SK-N-SH treated with all-trans-retinoic acid at 6 μM for 48 hours (cell line): ENCODE data around the gene CD83.

Source experiments
- ATAC-seq: fragments of 200-7000 bp; cut with Tn5 transposase; 3 replicates; pipeline ENCODE4 v1.9.1; 2020; ENCODE audit warnings: mild to moderate bottlenecking, moderate library complexity
- ARNTL ChIP-seq: fragments of 450-650 bp; formaldehyde crosslinking; IDR thresholded peaks from 2 replicates; pipeline ENCODE4 v1.5.0; 2020; ENCODE audit warnings: low read depth, mild to moderate bottlenecking, moderate library complexity, borderline replicate concordance
- BACH2 ChIP-seq: fragments of 250-450 bp; sonication (Bioruptor Pico); IDR thresholded peaks from 2 replicates; pipeline ENCODE4 v1.9.0; 2021; ENCODE audit warnings: mild to moderate bottlenecking, borderline replicate concordance
- CSDC2 ChIP-seq: fragments of 250-450 bp; sonication (Bioruptor Pico); IDR thresholded peaks from 2 replicates; pipeline ENCODE4 v1.5.0; 2020; ENCODE audit warnings: mild to moderate bottlenecking, moderate library complexity
- CSRNP3 ChIP-seq: fragments of 250-450 bp; sonication (Bioruptor Pico); IDR thresholded peaks from 2 replicates; pipeline ENCODE4 v1.5.1; 2021; ENCODE audit warnings: mild to moderate bottlenecking, moderate library complexity
- ESRRG ChIP-seq: fragments of 250-450 bp; sonication (Bioruptor Pico); IDR thresholded peaks from 2 replicates; pipeline ENCODE4 v1.6.1; 2021; ENCODE audit warnings: mild to moderate bottlenecking
- ISL1 ChIP-seq: fragments of 250-450 bp; sonication (Bioruptor Pico); IDR thresholded peaks from 2 replicates; pipeline ENCODE4 v2.1.2; 2022; ENCODE audit warnings: mild to moderate bottlenecking, moderate library complexity
- PPARA ChIP-seq: fragments of 250-450 bp; sonication (Bioruptor Pico); IDR thresholded peaks from 2 replicates; pipeline ENCODE4 v1.5.0; 2020; ENCODE audit warnings: mild to moderate bottlenecking, borderline replicate concordance
- RARB ChIP-seq: fragments of 250-450 bp; sonication (Bioruptor Pico); IDR thresholded peaks from 2 replicates; pipeline ENCODE4 v1.8.0; 2021; ENCODE audit warnings: mild to moderate bottlenecking, moderate library complexity
- SNAI2 ChIP-seq: fragments of 250-450 bp; sonication (Bioruptor Pico); IDR thresholded peaks from 2 replicates; pipeline ENCODE4 v1.5.0; 2020; ENCODE audit warnings: mild to moderate bottlenecking, moderate library complexity
- TCF4 ChIP-seq: fragments of 250-450 bp; sonication (Bioruptor Pico); IDR thresholded peaks from 2 replicates; pipeline ENCODE4 v1.8.0; 2021; ENCODE audit warnings: mild to moderate bottlenecking, moderate library complexity, borderline replicate concordance
- TOX ChIP-seq: fragments of 250-450 bp; sonication (Bioruptor Pico); IDR thresholded peaks from 2 replicates; pipeline ENCODE4 v1.8.0; 2021; ENCODE audit warnings: mild to moderate bottlenecking, moderate library complexity, borderline replicate concordance
- ZC3H10 ChIP-seq: fragments of 250-450 bp; sonication (Bioruptor Pico); IDR thresholded peaks from 2 replicates; pipeline ENCODE4 v1.5.1; 2021; ENCODE audit warnings: mild to moderate bottlenecking, moderate library complexity
- ZFP30 ChIP-seq: fragments of 450-650 bp; formaldehyde crosslinking; IDR thresholded peaks from 2 replicates; pipeline ENCODE4 v1.5.0; 2022; ENCODE audit warnings: mild to moderate bottlenecking, moderate library complexity
- ZNF70 ChIP-seq: fragments of 450-650 bp; formaldehyde crosslinking; IDR thresholded peaks from 2 replicates; pipeline ENCODE4 v1.5.0; 2020; ENCODE audit warnings: mild to moderate bottlenecking, moderate library complexity
- ZNF8 ChIP-seq: fragments of 450-650 bp; formaldehyde crosslinking; IDR thresholded peaks from 2 replicates; pipeline ENCODE4 v1.5.0; 2020; ENCODE audit warnings: mild to moderate bottlenecking, moderate library complexity
- TF ChIP-seq, protein P1 (sequence below): fragments of 250-450 bp; sonication (Bioruptor Pico); IDR thresholded peaks from 2 replicates; pipeline ENCODE4 v1.5.0; 2020; ENCODE audit warnings: mild to moderate bottlenecking, moderate library complexity
- TF ChIP-seq, protein P2 (sequence below): fragments of 250-450 bp; sonication (Bioruptor Pico); IDR thresholded peaks from 2 replicates; pipeline ENCODE4 v1.5.1; 2020; ENCODE audit warnings: low read depth, mild to moderate bottlenecking, moderate library complexity
- TF ChIP-seq, protein P3 (sequence below): fragments of 250-450 bp; sonication (Bioruptor Pico); IDR thresholded peaks from 2 replicates; pipeline ENCODE4 v1.8.0; 2021; ENCODE audit warnings: low read depth, mild to moderate bottlenecking, moderate library complexity, borderline replicate concordance

The CD83 gene

DNA sequence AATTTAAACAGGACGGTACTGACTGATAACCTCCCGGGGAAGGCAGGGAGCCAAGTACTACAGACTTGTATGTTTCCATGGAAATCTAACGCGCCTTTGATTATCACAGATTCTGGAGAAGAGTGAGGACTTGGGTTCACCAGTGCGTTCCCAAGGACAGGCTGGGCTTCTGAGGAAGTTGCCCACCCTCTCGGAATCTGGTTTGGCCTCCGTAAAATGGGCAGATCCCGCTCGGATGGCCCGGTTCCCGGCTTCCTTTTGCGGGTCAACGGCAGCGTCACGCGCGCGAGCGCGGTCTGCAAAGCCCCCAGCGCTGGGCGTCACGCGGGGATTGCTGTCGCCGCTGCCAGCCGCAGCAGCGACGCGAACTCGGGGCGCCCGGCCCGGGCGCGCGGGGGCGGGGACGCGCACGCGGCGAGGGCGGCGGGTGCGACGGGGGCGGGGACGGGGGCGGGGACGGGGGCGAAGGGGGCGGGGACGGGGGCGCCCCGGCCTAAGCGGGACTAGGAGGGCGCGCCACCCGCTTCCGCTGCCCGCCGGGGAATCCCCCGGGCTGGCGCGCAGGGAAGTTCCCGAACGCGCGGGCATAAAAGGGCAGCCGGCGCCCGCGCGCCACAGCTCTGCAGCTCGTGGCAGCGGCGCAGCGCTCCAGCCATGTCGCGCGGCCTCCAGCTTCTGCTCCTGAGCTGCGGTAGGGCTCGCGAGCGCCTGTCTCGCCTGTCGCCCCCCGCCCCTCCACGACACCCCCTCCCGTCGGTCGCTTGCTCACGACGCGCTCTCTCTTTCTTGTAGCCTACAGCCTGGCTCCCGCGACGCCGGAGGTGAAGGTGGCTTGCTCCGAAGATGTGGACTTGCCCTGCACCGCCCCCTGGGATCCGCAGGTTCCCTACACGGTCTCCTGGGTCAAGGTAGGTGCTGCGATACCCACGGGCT lies at the start of gene CD83:
Gene CD83 (plus strand): TSS at position 615 of the 933 bp plus-strand sequence. CDS start 40 bp downstream, at position 655.
- ATAC-seq: peak; percentile 94
- TF ChIP-seq ZC3H10 (CRISPR knock-in tag) (no peak), ISL1 (CRISPR knock-in tag) (no peak), SNAI2 (CRISPR knock-in tag) (no peak), ZFP30 (CRISPR knock-in tag) (no peak), TOX (CRISPR knock-in tag) (no peak), ESRRG (CRISPR knock-in tag) (no peak), TCF4 (no peak), CSRNP3 (no peak), ZNF8 (CRISPR knock-in tag) (no peak), RARB (no peak), ZNF70 (no peak), ARNTL (CRISPR knock-in tag) (no peak), BACH2 (CRISPR knock-in tag) (no peak), CSDC2 (CRISPR knock-in tag) (no peak)
- TF ChIP-seq, protein P1, sequence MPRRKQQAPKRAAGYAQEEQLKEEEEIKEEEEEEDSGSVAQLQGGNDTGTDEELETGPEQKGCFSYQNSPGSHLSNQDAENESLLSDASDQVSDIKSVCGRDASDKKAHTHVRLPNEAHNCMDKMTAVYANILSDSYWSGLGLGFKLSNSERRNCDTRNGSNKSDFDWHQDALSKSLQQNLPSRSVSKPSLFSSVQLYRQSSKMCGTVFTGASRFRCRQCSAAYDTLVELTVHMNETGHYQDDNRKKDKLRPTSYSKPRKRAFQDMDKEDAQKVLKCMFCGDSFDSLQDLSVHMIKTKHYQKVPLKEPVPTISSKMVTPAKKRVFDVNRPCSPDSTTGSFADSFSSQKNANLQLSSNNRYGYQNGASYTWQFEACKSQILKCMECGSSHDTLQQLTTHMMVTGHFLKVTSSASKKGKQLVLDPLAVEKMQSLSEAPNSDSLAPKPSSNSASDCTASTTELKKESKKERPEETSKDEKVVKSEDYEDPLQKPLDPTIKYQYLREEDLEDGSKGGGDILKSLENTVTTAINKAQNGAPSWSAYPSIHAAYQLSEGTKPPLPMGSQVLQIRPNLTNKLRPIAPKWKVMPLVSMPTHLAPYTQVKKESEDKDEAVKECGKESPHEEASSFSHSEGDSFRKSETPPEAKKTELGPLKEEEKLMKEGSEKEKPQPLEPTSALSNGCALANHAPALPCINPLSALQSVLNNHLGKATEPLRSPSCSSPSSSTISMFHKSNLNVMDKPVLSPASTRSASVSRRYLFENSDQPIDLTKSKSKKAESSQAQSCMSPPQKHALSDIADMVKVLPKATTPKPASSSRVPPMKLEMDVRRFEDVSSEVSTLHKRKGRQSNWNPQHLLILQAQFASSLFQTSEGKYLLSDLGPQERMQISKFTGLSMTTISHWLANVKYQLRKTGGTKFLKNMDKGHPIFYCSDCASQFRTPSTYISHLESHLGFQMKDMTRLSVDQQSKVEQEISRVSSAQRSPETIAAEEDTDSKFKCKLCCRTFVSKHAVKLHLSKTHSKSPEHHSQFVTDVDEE: no peak
- TF ChIP-seq, protein P2, sequence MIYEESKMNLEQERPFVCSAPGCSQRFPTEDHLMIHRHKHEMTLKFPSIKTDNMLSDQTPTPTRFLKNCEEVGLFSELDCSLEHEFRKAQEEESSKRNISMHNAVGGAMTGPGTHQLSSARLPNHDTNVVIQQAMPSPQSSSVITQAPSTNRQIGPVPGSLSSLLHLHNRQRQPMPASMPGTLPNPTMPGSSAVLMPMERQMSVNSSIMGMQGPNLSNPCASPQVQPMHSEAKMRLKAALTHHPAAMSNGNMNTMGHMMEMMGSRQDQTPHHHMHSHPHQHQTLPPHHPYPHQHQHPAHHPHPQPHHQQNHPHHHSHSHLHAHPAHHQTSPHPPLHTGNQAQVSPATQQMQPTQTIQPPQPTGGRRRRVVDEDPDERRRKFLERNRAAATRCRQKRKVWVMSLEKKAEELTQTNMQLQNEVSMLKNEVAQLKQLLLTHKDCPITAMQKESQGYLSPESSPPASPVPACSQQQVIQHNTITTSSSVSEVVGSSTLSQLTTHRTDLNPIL (CRISPR knock-in tag): no peak

DNA sequence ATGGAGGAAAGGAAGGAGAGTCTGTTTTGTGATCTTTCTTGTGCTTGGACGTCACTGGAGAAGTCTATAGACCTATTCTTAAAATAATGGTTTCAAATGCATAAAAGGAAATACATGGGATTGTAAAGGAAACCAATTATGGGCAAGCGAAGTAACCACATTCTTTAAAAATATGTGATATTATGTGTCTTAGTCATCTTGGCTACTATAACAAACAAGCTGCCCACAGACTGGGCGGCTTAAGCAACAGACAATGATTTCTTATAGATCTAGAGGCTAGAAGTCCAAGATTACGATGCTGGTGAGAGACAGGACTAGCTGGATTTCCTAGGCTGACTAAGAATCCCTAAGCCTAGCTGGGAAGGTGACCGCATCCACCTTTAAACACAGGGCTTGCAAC lies 49.4 kb upstream of the CD83 start:
- ATAC-seq: peak; percentile 73
- TF ChIP-seq PPARA (CRISPR knock-in tag): no peak
- TF ChIP-seq, protein P3, sequence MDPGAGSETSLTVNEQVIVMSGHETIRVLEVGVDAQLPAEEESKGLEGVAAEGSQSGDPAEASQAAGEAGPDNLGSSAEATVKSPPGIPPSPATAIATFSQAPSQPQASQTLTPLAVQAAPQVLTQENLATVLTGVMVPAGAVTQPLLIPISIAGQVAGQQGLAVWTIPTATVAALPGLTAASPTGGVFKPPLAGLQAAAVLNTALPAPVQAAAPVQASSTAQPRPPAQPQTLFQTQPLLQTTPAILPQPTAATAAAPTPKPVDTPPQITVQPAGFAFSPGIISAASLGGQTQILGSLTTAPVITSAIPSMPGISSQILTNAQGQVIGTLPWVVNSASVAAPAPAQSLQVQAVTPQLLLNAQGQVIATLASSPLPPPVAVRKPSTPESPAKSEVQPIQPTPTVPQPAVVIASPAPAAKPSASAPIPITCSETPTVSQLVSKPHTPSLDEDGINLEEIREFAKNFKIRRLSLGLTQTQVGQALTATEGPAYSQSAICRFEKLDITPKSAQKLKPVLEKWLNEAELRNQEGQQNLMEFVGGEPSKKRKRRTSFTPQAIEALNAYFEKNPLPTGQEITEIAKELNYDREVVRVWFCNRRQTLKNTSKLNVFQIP (CRISPR knock-in tag): no peak

- no peak for ATAC-seq
Measured at GRCh38 chr6:14068623-14069022, 48.9 kb upstream of the CD83 start.

More at GRCh38 chr6:14068623-14069022, 48.9 kb upstream of the CD83 start:
- TF ChIP-seq, protein P3 (CRISPR knock-in tag): no peak
- TF ChIP-seq ZNF70: no peak
- no peak for TF ChIP-seq SNAI2 (CRISPR knock-in tag)
- no peak for TF ChIP-seq CSRNP3
- TF ChIP-seq ISL1 (CRISPR knock-in tag): no peak
- TF ChIP-seq ARNTL (CRISPR knock-in tag): no peak
- no peak for TF ChIP-seq ZFP30 (CRISPR knock-in tag)
- TF ChIP-seq, protein P2 (CRISPR knock-in tag): no peak
- no peak for TF ChIP-seq BACH2 (CRISPR knock-in tag)
- TF ChIP-seq RARB: no peak
